HepG2 (cell line): ENCODE results near the gene NFIC. TPM values are rescaled to one million over a fixed set of nuclear protein-coding genes. Genes with fewer than 3 reads are reported as not detected.
A peak's percentile ranks its signal among the peaks of the same experiment; 100 is the strongest.

Source experiments
- AKAP8 ChIP-seq: sonication (generic); formaldehyde crosslinking; IDR thresholded peaks from 2 replicates; pipeline ENCODE4 v1.5.1; 2020; ENCODE audit warnings: mild to moderate bottlenecking, missing genetic modification reagents
- CBX2 ChIP-seq, 2 experiments: fragments of 200-600 bp in 1 of 2; sonication (generic); formaldehyde crosslinking in 1 of 2; IDR thresholded peaks; 2 replicates each; pipeline versions ENCODE4 v1.7.0 to v1.8.1; 2018 to 2022; ENCODE audit warnings: low read depth in 2 of 2, low read length in 1 of 2, mild to moderate bottlenecking in 1 of 2, missing genetic modification reagents in 1 of 2
- CBX5 ChIP-seq: sonication (generic); formaldehyde crosslinking; IDR thresholded peaks from 2 replicates; pipeline ENCODE4 v1.4.0; 2020; ENCODE audit warnings: missing genetic modification reagents, borderline replicate concordance
- CERS6 ChIP-seq: sonication (generic); formaldehyde crosslinking; IDR thresholded peaks from 2 replicates; pipeline ENCODE4 v1.5.0; 2020; ENCODE audit warnings: missing genetic modification reagents
- ESRRA ChIP-seq: sonication (generic); formaldehyde crosslinking; IDR thresholded peaks from 2 replicates; pipeline ENCODE4 v1.5.1; 2020; ENCODE audit warnings: mild to moderate bottlenecking, low read depth, missing genetic modification reagents
- FIP1L1 ChIP-seq: fragments of 200-400 bp; formaldehyde crosslinking; IDR thresholded peaks from 2 replicates; pipeline ENCODE4 v1.6.1; 2018; ENCODE audit warnings: low read depth, mild to moderate bottlenecking, low read length, moderate library complexity, borderline replicate concordance; ENCODE audit not compliant: insufficient read depth
- HOXA3 ChIP-seq: sonication (generic); formaldehyde crosslinking; IDR thresholded peaks from 2 replicates; pipeline ENCODE4 v1.5.0; 2020; ENCODE audit warnings: missing genetic modification reagents
- HOXD1 ChIP-seq: sonication (generic); formaldehyde crosslinking; IDR thresholded peaks from 2 replicates; pipeline ENCODE4 v1.5.0; 2020; ENCODE audit warnings: missing genetic modification reagents
- NFKBIZ ChIP-seq: IDR thresholded peaks from 2 replicates; pipeline ENCODE4 v1.6.1; 2018; ENCODE audit warnings: missing genetic modification reagents, missing compliant biosample characterization
- NR0B2 ChIP-seq: sonication (generic); formaldehyde crosslinking; IDR thresholded peaks from 2 replicates; pipeline ENCODE4 v1.4.0; 2020; ENCODE audit warnings: mild to moderate bottlenecking, missing genetic modification reagents
- PTBP1 ChIP-seq: fragments of 200-400 bp; formaldehyde crosslinking; IDR thresholded peaks from 2 replicates; pipeline ENCODE4 v1.6.1; 2018; ENCODE audit warnings: low read length, low read depth; ENCODE audit not compliant: poor library complexity, severe bottlenecking
- RFX1 ChIP-seq: fragments of 450-650 bp; IDR thresholded peaks from 2 replicates; pipeline ENCODE4 v1.6.1; 2017
- SAP130 ChIP-seq: IDR thresholded peaks from 2 replicates; pipeline ENCODE4 v1.6.1; 2016; ENCODE audit warnings: low read depth
- ZFP36L1 ChIP-seq: sonication (generic); formaldehyde crosslinking; IDR thresholded peaks from 2 replicates; pipeline ENCODE4 v1.8.0; 2022; ENCODE audit warnings: mild to moderate bottlenecking, missing genetic modification reagents, moderate library complexity
- ZNF296 ChIP-seq: sonication (generic); formaldehyde crosslinking; conservative IDR thresholded peaks from 2 replicates; pipeline ENCODE4 v1.5.0; 2020; ENCODE audit warnings: mild to moderate bottlenecking, missing genetic modification reagents
- ZNF703 ChIP-seq: sonication (generic); formaldehyde crosslinking; IDR thresholded peaks from 2 replicates; pipeline ENCODE4 v1.5.1; 2020; ENCODE audit warnings: missing genetic modification reagents, mild to moderate bottlenecking, moderate library complexity, borderline replicate concordance
- polyA plus RNA-seq, 8 experiments: library from polyadenylated mRNA; depleted of rRNA in 3 of 8; stranded (reverse) in 7 of 8; unstranded in 1 of 8; fragments of >200 nt; fragmentation: Illumina TruSeq in 4 of 8; extraction: Trizol in 4 of 8; gene quantifications; 2 replicates each; pipeline versions ENCODE4 v1.2.1 to v1.2.3, GENCODE V29; 2011 to 2016; ENCODE audit warnings: low read depth in 4 of 8, missing spikeins in 1 of 8, mixed read lengths in 1 of 8; ENCODE audit not compliant: insufficient read depth in 1 of 8
- total RNA-seq, 5 experiments: library from RNA; depleted of rRNA; stranded (reverse); fragments of >200 nt; fragmentation: Illumina TruSeq; extraction: Trizol; gene quantifications; 2 replicates each; pipeline ENCODE4 v1.2.3, GENCODE V29; 2016; ENCODE audit warnings: low read depth in 1 of 5
- TF ChIP-seq, protein P1 (sequence below): sonication (generic); formaldehyde crosslinking; IDR thresholded peaks from 2 replicates; pipeline ENCODE4 v1.4.0; 2020; ENCODE audit warnings: mild to moderate bottlenecking, missing genetic modification reagents, borderline replicate concordance
- TF ChIP-seq, protein P2 (sequence below): IDR thresholded peaks from 2 replicates; pipeline ENCODE4 v1.6.1; 2016; ENCODE audit warnings: mild to moderate bottlenecking
- TF ChIP-seq, protein P3 (sequence below): sonication (generic); formaldehyde crosslinking; IDR thresholded peaks from 2 replicates; pipeline ENCODE4 v1.5.0; 2020; ENCODE audit warnings: missing genetic modification reagents
- TF ChIP-seq, protein P4 (sequence below): sonication (generic); formaldehyde crosslinking; IDR thresholded peaks from 2 replicates; pipeline ENCODE4 v1.4.0; 2020; ENCODE audit warnings: mild to moderate bottlenecking, missing genetic modification reagents

Gene NFIC
- total and polyA plus RNA-seq, 2 of the 13 experiments (the other 11 are each of a cell fraction or from before 2014, with no cell fraction given), result 1.3 to 2.5 TPM

DNA sequence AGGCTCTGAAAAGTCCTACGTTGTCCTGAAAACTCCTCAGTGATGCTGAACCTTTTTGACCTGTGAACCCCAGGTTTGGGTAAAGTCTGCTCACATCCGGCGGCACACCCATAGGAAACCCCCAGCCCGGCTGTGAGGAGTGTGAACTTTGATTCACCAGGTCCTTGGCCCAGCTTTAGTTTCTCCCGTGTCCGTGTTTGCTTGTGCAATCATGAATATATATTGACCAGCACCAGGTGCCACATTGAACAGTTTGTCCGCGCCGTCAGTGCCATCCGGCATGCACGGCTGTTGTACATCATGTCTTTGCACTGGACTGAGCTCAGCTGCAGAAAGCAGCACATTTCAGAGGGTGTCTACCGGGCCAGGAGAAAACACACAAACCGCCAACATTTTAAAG lies 45.3 kb downstream of the NFIC start (continued):
- TF ChIP-seq, protein P1, sequence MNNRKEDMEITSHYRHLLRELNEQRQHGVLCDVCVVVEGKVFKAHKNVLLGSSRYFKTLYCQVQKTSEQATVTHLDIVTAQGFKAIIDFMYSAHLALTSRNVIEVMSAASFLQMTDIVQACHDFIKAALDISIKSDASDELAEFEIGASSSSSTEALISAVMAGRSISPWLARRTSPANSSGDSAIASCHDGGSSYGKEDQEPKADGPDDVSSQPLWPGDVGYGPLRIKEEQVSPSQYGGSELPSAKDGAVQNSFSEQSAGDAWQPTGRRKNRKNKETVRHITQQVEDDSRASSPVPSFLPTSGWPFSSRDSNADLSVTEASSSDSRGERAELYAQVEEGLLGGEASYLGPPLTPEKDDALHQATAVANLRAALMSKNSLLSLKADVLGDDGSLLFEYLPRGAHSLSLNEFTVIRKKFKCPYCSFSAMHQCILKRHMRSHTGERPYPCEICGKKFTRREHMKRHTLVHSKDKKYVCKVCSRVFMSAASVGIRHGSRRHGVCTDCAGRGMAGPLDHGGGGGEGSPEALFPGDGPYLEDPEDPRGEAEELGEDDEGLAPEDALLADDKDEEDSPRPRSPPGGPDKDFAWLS (CRISPR knock-in tag), result no peak
- TF ChIP-seq CBX2 (IDR thresholded peaks at IDR 0.05; ENCODE audit: low read depth, low read length), result no peak
- no peak for TF ChIP-seq CBX2 (CRISPR knock-in tag; IDR thresholded peaks at IDR 0.05; ENCODE audit: low read depth)
- TF ChIP-seq HOXA3, result peak; percentile 78; the same call in 1 of the 2 replicates
- TF ChIP-seq, protein P2, sequence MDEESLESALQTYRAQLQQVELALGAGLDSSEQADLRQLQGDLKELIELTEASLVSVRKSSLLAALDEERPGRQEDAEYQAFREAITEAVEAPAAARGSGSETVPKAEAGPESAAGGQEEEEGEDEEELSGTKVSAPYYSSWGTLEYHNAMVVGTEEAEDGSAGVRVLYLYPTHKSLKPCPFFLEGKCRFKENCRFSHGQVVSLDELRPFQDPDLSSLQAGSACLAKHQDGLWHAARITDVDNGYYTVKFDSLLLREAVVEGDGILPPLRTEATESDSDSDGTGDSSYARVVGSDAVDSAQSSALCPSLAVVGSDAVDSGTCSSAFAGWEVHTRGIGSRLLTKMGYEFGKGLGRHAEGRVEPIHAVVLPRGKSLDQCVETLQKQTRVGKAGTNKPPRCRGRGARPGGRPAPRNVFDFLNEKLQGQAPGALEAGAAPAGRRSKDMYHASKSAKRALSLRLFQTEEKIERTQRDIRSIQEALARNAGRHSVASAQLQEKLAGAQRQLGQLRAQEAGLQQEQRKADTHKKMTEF (CRISPR knock-in tag), result peak; percentile 61; the same call in 1 of the 2 replicates
- no peak for TF ChIP-seq PTBP1
- no peak for TF ChIP-seq NFKBIZ
- peak; percentile 38; the same call in 1 of the 2 replicates for TF ChIP-seq SAP130
- TF ChIP-seq CBX5 (CRISPR knock-in tag), result no peak
- no peak for TF ChIP-seq FIP1L1
- TF ChIP-seq ZFP36L1 (CRISPR knock-in tag), result no peak
- no peak for TF ChIP-seq CERS6 (CRISPR knock-in tag)
- TF ChIP-seq ZNF703 (CRISPR knock-in tag), result no peak
- TF ChIP-seq HOXD1, result no peak
- TF ChIP-seq NR0B2 (CRISPR knock-in tag), result no peak
- no peak for TF ChIP-seq RFX1
- no peak for TF ChIP-seq ZNF296
- TF ChIP-seq, protein P3, sequence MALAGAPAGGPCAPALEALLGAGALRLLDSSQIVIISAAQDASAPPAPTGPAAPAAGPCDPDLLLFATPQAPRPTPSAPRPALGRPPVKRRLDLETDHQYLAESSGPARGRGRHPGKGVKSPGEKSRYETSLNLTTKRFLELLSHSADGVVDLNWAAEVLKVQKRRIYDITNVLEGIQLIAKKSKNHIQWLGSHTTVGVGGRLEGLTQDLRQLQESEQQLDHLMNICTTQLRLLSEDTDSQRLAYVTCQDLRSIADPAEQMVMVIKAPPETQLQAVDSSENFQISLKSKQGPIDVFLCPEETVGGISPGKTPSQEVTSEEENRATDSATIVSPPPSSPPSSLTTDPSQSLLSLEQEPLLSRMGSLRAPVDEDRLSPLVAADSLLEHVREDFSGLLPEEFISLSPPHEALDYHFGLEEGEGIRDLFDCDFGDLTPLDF (CRISPR knock-in tag), result no peak
- TF ChIP-seq ESRRA, result 0 out of 2 replicates have a peak, but pooled peaks have one; percentile 32
- no peak for TF ChIP-seq AKAP8 (CRISPR knock-in tag)
- TF ChIP-seq, protein P4, sequence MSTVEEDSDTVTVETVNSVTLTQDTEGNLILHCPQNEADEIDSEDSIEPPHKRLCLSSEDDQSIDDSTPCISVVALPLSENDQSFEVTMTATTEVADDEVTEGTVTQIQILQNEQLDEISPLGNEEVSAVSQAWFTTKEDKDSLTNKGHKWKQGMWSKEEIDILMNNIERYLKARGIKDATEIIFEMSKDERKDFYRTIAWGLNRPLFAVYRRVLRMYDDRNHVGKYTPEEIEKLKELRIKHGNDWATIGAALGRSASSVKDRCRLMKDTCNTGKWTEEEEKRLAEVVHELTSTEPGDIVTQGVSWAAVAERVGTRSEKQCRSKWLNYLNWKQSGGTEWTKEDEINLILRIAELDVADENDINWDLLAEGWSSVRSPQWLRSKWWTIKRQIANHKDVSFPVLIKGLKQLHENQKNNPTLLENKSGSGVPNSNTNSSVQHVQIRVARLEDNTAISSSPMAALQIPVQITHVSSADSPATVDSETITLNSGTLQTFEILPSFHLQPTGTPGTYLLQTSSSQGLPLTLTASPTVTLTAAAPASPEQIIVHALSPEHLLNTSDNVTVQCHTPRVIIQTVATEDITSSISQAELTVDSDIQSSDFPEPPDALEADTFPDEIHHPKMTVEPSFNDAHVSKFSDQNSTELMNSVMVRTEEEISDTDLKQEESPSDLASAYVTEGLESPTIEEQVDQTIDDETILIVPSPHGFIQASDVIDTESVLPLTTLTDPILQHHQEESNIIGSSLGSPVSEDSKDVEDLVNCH (CRISPR knock-in tag), result no peak
